Neural cell (in vitro differentiated cells): ENCODE measurements around the gene KATNBL1. TPM values are rescaled to one million over a fixed set of nuclear protein-coding genes. Genes with fewer than 3 reads are reported as not detected.
"Not testable (repeated sequence)": the region's sequence is repeated elsewhere in the genome, so short reads cannot be mapped to it uniquely, and the experiment has no call there.

Source experiments
- H2AFZ ChIP-seq: fragments of 200-600, 300-800 bp; sonication (generic), shearing (Covaris generic); 2 replicates; pipeline ENCODE4 v1.6.0; 2014; ENCODE audit warnings: low read depth, mild to moderate bottlenecking, antibody characterized with exemption, low read length, moderate library complexity
- H3F3A ChIP-seq: fragments of 200-600 bp; shearing (Covaris generic); 2 replicates; pipeline ENCODE4 v1.6.1; 2016; ENCODE audit warnings: mild to moderate bottlenecking, moderate library complexity, mixed read lengths, antibody characterized with exemption, low read length; ENCODE audit not compliant: insufficient read depth, poor library complexity, severe bottlenecking
- H3K27ac ChIP-seq: fragments of 200-600, 300-800 bp; sonication (generic), shearing (Covaris generic); 2 replicates; pipeline ENCODE4 v1.5.1; 2014; ENCODE audit warnings: mild to moderate bottlenecking, low read length, moderate library complexity
- H3K27me3 ChIP-seq: fragments of 300-800, 200-600 bp; sonication (generic), shearing (Covaris generic); 2 replicates; pipeline ENCODE4 v1.6.0; 2014; ENCODE audit warnings: mild to moderate bottlenecking, low read depth, low read length, moderate library complexity; ENCODE audit not compliant: insufficient read depth
- H3K36me3 ChIP-seq: fragments of 300-800, 200-600 bp; sonication (generic), shearing (Covaris generic); 2 replicates; pipeline ENCODE4 v1.5.1; 2014; ENCODE audit warnings: mild to moderate bottlenecking, antibody characterized with exemption, low read length, moderate library complexity; ENCODE audit not compliant: insufficient read depth
- H3K4me2 ChIP-seq: fragments of 300-800, 200-600 bp; sonication (generic), shearing (Covaris generic); 2 replicates; pipeline ENCODE4 v1.6.0; 2014; ENCODE audit warnings: mild to moderate bottlenecking, low read length
- H3K4me3 ChIP-seq: fragments of 300-800, 200-600 bp; sonication (generic), shearing (Covaris generic); 2 replicates; pipeline ENCODE4 v1.5.1; 2014; ENCODE audit warnings: mild to moderate bottlenecking, low read length, moderate library complexity
- H3K79me2 ChIP-seq: fragments of 200-600 bp; shearing (Covaris generic); replicated peaks from 2 replicates; pipeline ENCODE4 v1.6.0; 2014; ENCODE audit warnings: mild to moderate bottlenecking, low read length, moderate library complexity; ENCODE audit not compliant: insufficient read depth
- H3K9ac ChIP-seq: fragments of 300-800, 200-600 bp; sonication (generic), shearing (Covaris generic); 2 replicates; pipeline ENCODE4 v1.6.1; 2016; ENCODE audit warnings: mild to moderate bottlenecking, low read length, mixed read lengths
- H3K9me2 ChIP-seq: fragments of 200-600 bp; shearing (Covaris generic); 2 replicates; pipeline ENCODE4 v1.6.1; 2016; ENCODE audit warnings: mild to moderate bottlenecking, low read length, mixed read lengths; ENCODE audit not compliant: insufficient read depth
- H3K9me3 ChIP-seq: fragments of 200-600, 300-800 bp; sonication (generic), shearing (Covaris generic); 2 replicates; pipeline ENCODE4 v1.6.1; 2016; ENCODE audit warnings: mild to moderate bottlenecking, mixed run types, low read length, moderate library complexity, mixed read lengths
- H4K20me1 ChIP-seq: fragments of 200-600 bp; shearing (Covaris generic); 2 replicates; pipeline ENCODE4 v1.6.1; 2016; ENCODE audit warnings: mild to moderate bottlenecking, mixed run types; ENCODE audit not compliant: insufficient read depth
- EP300 ChIP-seq: fragments of 450-650 bp; conservative IDR thresholded peaks from 2 replicates; pipeline ENCODE4 v1.6.1; 2014; ENCODE audit warnings: antibody characterized with exemption, mild to moderate bottlenecking, moderate library complexity; ENCODE audit not compliant: poor library complexity, severe bottlenecking
- EZH2 ChIP-seq: fragments of 200-600, 300-800 bp; shearing (Covaris generic), sonication (generic); IDR thresholded peaks from 2 replicates; pipeline ENCODE4 v1.6.1; 2014; ENCODE audit warnings: antibody characterized with exemption, low read length, borderline replicate concordance, mild to moderate bottlenecking; ENCODE audit not compliant: insufficient read depth, poor library complexity, severe bottlenecking
- MXI1 ChIP-seq: fragments of 450-650 bp; conservative IDR thresholded peaks from 2 replicates; pipeline ENCODE4 v1.6.1; 2014; ENCODE audit warnings: antibody characterized with exemption, mild to moderate bottlenecking; ENCODE audit not compliant: poor library complexity, severe bottlenecking
- POLR2AphosphoS5 ChIP-seq: IDR thresholded peaks from 2 replicates; pipeline ENCODE4 v1.6.1; 2012
- RAD21 ChIP-seq: fragments of 450-650 bp; conservative IDR thresholded peaks from 2 replicates; pipeline ENCODE4 v1.6.1; 2014; ENCODE audit warnings: antibody characterized with exemption, mild to moderate bottlenecking, moderate library complexity
- SMC3 ChIP-seq: fragments of 450-650 bp; conservative IDR thresholded peaks from 2 replicates; pipeline ENCODE4 v1.6.1; 2014; ENCODE audit warnings: antibody characterized with exemption, mild to moderate bottlenecking, moderate library complexity; ENCODE audit not compliant: poor library complexity
- TAF1 ChIP-seq: IDR thresholded peaks from 2 replicates; pipeline ENCODE4 v1.6.1; 2012; ENCODE audit warnings: low read depth
- polyA plus RNA-seq: library from polyadenylated mRNA; depleted of rRNA; stranded (reverse); fragments of >200 nt; gene quantifications from 2 replicates; pipeline ENCODE4 v1.2.3, GENCODE V29; 2014
- TF ChIP-seq, protein P1 (sequence below): fragments of 450-650 bp; IDR thresholded peaks from 2 replicates; pipeline ENCODE4 v1.5.1; 2014; ENCODE audit warnings: antibody characterized with exemption, mild to moderate bottlenecking, moderate library complexity; ENCODE audit not compliant: poor library complexity, severe bottlenecking
- TF ChIP-seq, protein P2 (sequence below): IDR thresholded peaks from 2 replicates; pipeline ENCODE4 v1.6.1; 2012; ENCODE audit warnings: borderline replicate concordance

The KATNBL1 gene
- polyA plus RNA-seq, 1 donor from 2014 or later = 158 TPM

DNA sequence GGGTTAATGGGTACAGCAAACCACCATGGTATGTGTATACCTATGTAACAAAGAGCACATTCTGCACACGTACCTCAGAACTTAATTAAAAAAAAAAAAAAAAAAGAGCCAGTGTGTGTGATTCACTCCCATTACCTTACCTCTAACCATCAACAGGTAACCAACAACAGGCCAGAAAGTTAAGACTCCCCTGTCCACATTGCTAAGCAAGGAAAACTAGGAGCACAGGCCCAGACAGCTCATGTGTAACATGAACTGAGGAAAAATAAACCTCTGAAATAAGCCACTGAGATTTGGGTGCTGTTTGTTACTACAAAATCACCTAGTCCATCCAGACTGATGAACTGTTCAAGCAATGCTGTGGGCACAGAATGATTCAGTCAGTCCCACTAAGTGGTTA is 6.0 kb downstream of the KATNBL1 start:
- H4K20me1 ChIP-seq = no peaks in the 10 kb centered on the region
- no peak overlapping the region for H3K4me2 ChIP-seq
- H3F3A ChIP-seq = no peaks in the 10 kb centered on the region
- peaks cover 69% of the 10 kb centered on the region for H3K79me2 ChIP-seq
- no peaks in the 10 kb centered on the region for H3K27me3 ChIP-seq
- no peaks in the 10 kb centered on the region for H3K9me3 ChIP-seq
- H2AFZ ChIP-seq = no peak overlapping the region
- TF ChIP-seq SMC3 (no peak), POLR2AphosphoS5 (no peak), EZH2 (no peak), RAD21 (no peak), TAF1 (no peak), EP300 (no peak), MXI1 (no peak)
- TF ChIP-seq, protein P1, sequence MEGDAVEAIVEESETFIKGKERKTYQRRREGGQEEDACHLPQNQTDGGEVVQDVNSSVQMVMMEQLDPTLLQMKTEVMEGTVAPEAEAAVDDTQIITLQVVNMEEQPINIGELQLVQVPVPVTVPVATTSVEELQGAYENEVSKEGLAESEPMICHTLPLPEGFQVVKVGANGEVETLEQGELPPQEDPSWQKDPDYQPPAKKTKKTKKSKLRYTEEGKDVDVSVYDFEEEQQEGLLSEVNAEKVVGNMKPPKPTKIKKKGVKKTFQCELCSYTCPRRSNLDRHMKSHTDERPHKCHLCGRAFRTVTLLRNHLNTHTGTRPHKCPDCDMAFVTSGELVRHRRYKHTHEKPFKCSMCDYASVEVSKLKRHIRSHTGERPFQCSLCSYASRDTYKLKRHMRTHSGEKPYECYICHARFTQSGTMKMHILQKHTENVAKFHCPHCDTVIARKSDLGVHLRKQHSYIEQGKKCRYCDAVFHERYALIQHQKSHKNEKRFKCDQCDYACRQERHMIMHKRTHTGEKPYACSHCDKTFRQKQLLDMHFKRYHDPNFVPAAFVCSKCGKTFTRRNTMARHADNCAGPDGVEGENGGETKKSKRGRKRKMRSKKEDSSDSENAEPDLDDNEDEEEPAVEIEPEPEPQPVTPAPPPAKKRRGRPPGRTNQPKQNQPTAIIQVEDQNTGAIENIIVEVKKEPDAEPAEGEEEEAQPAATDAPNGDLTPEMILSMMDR = no peak
- TF ChIP-seq, protein P2, sequence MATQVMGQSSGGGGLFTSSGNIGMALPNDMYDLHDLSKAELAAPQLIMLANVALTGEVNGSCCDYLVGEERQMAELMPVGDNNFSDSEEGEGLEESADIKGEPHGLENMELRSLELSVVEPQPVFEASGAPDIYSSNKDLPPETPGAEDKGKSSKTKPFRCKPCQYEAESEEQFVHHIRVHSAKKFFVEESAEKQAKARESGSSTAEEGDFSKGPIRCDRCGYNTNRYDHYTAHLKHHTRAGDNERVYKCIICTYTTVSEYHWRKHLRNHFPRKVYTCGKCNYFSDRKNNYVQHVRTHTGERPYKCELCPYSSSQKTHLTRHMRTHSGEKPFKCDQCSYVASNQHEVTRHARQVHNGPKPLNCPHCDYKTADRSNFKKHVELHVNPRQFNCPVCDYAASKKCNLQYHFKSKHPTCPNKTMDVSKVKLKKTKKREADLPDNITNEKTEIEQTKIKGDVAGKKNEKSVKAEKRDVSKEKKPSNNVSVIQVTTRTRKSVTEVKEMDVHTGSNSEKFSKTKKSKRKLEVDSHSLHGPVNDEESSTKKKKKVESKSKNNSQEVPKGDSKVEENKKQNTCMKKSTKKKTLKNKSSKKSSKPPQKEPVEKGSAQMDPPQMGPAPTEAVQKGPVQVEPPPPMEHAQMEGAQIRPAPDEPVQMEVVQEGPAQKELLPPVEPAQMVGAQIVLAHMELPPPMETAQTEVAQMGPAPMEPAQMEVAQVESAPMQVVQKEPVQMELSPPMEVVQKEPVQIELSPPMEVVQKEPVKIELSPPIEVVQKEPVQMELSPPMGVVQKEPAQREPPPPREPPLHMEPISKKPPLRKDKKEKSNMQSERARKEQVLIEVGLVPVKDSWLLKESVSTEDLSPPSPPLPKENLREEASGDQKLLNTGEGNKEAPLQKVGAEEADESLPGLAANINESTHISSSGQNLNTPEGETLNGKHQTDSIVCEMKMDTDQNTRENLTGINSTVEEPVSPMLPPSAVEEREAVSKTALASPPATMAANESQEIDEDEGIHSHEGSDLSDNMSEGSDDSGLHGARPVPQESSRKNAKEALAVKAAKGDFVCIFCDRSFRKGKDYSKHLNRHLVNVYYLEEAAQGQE = no peak
- H3K27ac ChIP-seq = no peak overlapping the region
- H3K9me2 ChIP-seq = no peaks in the 10 kb centered on the region
- no peak overlapping the region for H3K4me3 ChIP-seq
- H3K9ac ChIP-seq = no peak overlapping the region
- no peaks in the 10 kb centered on the region for H3K36me3 ChIP-seq

- Histone ChIP-seq H3K9me3 (no peaks in the 10 kb centered on the region), H3K9ac (no peak overlapping the region), H3K79me2 (peaks cover 63% of the 10 kb centered on the region), H4K20me1 (no peaks in the 10 kb centered on the region), H3F3A (no peaks in the 10 kb centered on the region), H3K27me3 (no peaks in the 10 kb centered on the region), H3K36me3 (no peaks in the 10 kb centered on the region), H3K4me3 (no peak overlapping the region), H2AFZ (no peak overlapping the region), H3K9me2 (no peaks in the 10 kb centered on the region), H3K4me2 (no peak overlapping the region), H3K27ac (no peak overlapping the region)
- TF ChIP-seq RAD21 = no peak
Observed at GRCh38 chr15:34203305-34203704, 6.6 kb downstream of the KATNBL1 start.

- H3K36me3 ChIP-seq, H3K4me2 ChIP-seq, H3K9ac ChIP-seq, H2AFZ ChIP-seq, H3K9me3 ChIP-seq, H3K27me3 ChIP-seq, H3F3A ChIP-seq, H3K27ac ChIP-seq, H3K4me3 ChIP-seq, H3K9me2 ChIP-seq, H4K20me1 ChIP-seq: not testable (repeated sequence)
- peaks cover 40% of the 10 kb centered on the region for H3K79me2 ChIP-seq
Observed at GRCh38 chr15:34193272-34193671, 16.6 kb downstream of the KATNBL1 start.
